Endothelial cell (in vitro differentiated cells): ENCODE data around the gene HSCB. TPM values are rescaled to one million over a fixed set of nuclear protein-coding genes. Genes with fewer than 3 reads are reported as not detected.

Experiments
- DNase-seq: peaks from one replicate; pipeline ENCODE4 v3.0.0; 2021; ENCODE audit warnings: low spot score
- H3K27ac Mint-ChIP-seq: one replicate; pipeline ENCODE4 v1.8.0; 2021; ENCODE audit warnings: mixed read lengths, inconsistent platforms; ENCODE audit not compliant: unreplicated experiment
- H3K27me3 Mint-ChIP-seq: one replicate; pipeline ENCODE4 v1.8.0; 2021; ENCODE audit warnings: mild to moderate bottlenecking, moderate library complexity, mixed read lengths, inconsistent platforms; ENCODE audit not compliant: unreplicated experiment
- H3K36me3 Mint-ChIP-seq: one replicate; pipeline ENCODE4 v1.8.0; 2021; ENCODE audit warnings: mild to moderate bottlenecking, low read depth, mixed read lengths, inconsistent platforms; ENCODE audit not compliant: unreplicated experiment
- H3K4me1 Mint-ChIP-seq: one replicate; pipeline ENCODE4 v1.8.0; 2021; ENCODE audit warnings: mild to moderate bottlenecking, mixed read lengths, inconsistent platforms; ENCODE audit not compliant: unreplicated experiment
- H3K4me3 Mint-ChIP-seq: one replicate; pipeline ENCODE4 v1.8.0; 2021; ENCODE audit warnings: mild to moderate bottlenecking, mixed read lengths, inconsistent platforms; ENCODE audit not compliant: unreplicated experiment
- H3K9me3 Mint-ChIP-seq: one replicate; pipeline ENCODE4 v1.8.0; 2021; ENCODE audit warnings: mixed read lengths, inconsistent platforms; ENCODE audit not compliant: unreplicated experiment
- total RNA-seq: library from RNA; stranded (reverse); fragmentation: NEBNext Ultra II Directional; extraction: Animal tissue kit (Norgen Biotek cat#: 25700); gene quantifications from one replicate; pipeline ENCODE4 v1.2.1, GENCODE V29; 2021; ENCODE audit not compliant: unreplicated experiment
- TF ChIP-seq, protein P1 (sequence below): fragments of 200-600 bp; sonication (generic); IDR thresholded peaks from one replicate; pipeline ENCODE4 v1.5.0; 2021; ENCODE audit warnings: antibody characterized with exemption; ENCODE audit not compliant: unreplicated experiment

Gene HSCB
- total RNA-seq, 1 donor from 2014 or later = 16.6 TPM

GRCh38 chr22:28791124-28791523 lies 49.3 kb downstream of the HSCB start:
- Mint-ChIP-seq H3K27ac (no peak overlapping the region), H3K27me3 (no peaks in the 10 kb centered on the region), H3K4me1 (no peaks in the 10 kb centered on the region), H3K36me3 (peaks cover 14% of the 10 kb centered on the region), H3K4me3 (no peak overlapping the region), H3K9me3 (no peaks in the 10 kb centered on the region)
- no peak for DNase-seq
- TF ChIP-seq, protein P1, sequence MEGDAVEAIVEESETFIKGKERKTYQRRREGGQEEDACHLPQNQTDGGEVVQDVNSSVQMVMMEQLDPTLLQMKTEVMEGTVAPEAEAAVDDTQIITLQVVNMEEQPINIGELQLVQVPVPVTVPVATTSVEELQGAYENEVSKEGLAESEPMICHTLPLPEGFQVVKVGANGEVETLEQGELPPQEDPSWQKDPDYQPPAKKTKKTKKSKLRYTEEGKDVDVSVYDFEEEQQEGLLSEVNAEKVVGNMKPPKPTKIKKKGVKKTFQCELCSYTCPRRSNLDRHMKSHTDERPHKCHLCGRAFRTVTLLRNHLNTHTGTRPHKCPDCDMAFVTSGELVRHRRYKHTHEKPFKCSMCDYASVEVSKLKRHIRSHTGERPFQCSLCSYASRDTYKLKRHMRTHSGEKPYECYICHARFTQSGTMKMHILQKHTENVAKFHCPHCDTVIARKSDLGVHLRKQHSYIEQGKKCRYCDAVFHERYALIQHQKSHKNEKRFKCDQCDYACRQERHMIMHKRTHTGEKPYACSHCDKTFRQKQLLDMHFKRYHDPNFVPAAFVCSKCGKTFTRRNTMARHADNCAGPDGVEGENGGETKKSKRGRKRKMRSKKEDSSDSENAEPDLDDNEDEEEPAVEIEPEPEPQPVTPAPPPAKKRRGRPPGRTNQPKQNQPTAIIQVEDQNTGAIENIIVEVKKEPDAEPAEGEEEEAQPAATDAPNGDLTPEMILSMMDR = no peak

DNA sequence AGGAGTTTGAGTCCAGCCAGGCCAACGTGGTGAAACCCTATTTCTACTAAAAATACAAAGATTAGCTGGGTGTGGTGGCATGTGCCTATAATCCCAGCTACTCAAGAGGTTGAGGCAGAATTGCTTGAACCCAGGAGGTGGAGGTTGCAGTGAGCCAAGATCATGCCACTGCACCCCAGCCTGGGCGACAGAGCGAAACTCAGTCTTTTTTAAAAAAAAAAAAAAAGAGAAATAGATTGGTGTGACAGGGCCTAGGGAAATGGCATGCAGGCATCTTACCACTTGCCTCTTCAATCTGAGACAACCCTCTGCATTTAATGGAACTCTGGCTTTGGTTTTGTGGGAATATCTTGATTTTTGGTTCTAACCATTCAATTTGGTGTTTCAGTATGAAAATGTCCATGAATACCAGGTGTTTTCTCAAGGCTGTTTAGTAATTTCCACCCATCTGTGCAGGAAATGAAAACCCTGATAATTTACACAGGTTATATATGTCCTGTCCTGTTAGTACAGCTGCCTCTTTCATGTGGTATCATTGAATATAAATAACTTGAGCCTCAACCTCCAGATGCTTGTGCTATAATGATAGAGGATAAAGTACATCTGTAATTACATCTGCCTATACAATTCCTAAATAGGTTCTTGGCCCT lies 50.1 kb downstream of the HSCB start:
- no peak for DNase-seq
- TF ChIP-seq, protein P1 = no peak
- Mint-ChIP-seq H3K4me3 (no peak overlapping the region), H3K36me3 (peaks cover 21% of the 10 kb centered on the region), H3K4me1 (peaks cover 8% of the 10 kb centered on the region), H3K27me3 (no peaks in the 10 kb centered on the region), H3K9me3 (no peaks in the 10 kb centered on the region), H3K27ac (no peak overlapping the region)

- Mint-ChIP-seq H3K4me1 (peaks cover 9% of the 10 kb centered on the region), H3K27ac (no peak overlapping the region), H3K4me3 (no peak overlapping the region), H3K27me3 (no peaks in the 10 kb centered on the region), H3K36me3 (peaks cover 22% of the 10 kb centered on the region), H3K9me3 (no peaks in the 10 kb centered on the region)
- TF ChIP-seq, protein P1 = no peak
- DNase-seq = no peak
These were observed 50.9 kb downstream of the HSCB start for GRCh38 chr22:28792491-28793383.

GRCh38 chr22:28793976-28794584 lies 52.2 kb downstream of the HSCB start:
- H3K4me1 Mint-ChIP-seq = peaks cover 15% of the 10 kb centered on the region
- no peaks in the 10 kb centered on the region for H3K9me3 Mint-ChIP-seq
- H3K27me3 Mint-ChIP-seq = no peaks in the 10 kb centered on the region
- no peak for DNase-seq
- no peak overlapping the region for H3K27ac Mint-ChIP-seq
- peaks cover 22% of the 10 kb centered on the region for H3K36me3 Mint-ChIP-seq
- peak overlapping the region; percentile 1 for H3K4me3 Mint-ChIP-seq
- TF ChIP-seq, protein P1 = no peak
